Gastroesophageal sphincter (tissue), 4 donors: Measurements from ENCODE around the gene PCGF3. TPM values are rescaled to one million over a fixed set of nuclear protein-coding genes. Genes with fewer than 3 reads are reported as not detected.
A peak's percentile ranks its signal among the peaks of the same experiment; 100 is the strongest.

ENCODE experiments used
- ATAC-seq: fragments of 150-250 bp; one replicate; pipeline ENCODE4 v1.9.1; 2016; ENCODE audit warnings: mild to moderate bottlenecking, moderate library complexity
- H3K27ac ChIP-seq, 4 donors: fragments of 200-600 bp; sonication (generic) in 3 of 4; 1 replicate in 3 of 4; 2 replicates in 1 of 4; pipeline ENCODE4 v1.5.1; 2016 to 2019
- H3K27me3 ChIP-seq: fragments of 200-600 bp; sonication (generic); one replicate; pipeline ENCODE4 v1.5.1; 2019
- H3K36me3 ChIP-seq, 2 donors: fragments of 200-600 bp; sonication (generic); one replicate each; pipeline ENCODE4 v1.5.1; 2019; ENCODE audit warnings: control low read depth in 1 of 2
- H3K4me1 ChIP-seq, 3 donors: fragments of 200-600 bp; sonication (generic); 1 replicate in 2 of 3; 2 replicates in 1 of 3; pipeline ENCODE4 v1.5.1; 2016 to 2019; ENCODE audit warnings: control low read depth in 2 of 3
- H3K4me3 ChIP-seq, 2 donors: fragments of 200-600 bp; sonication (generic); one replicate each; pipeline ENCODE4 v1.5.1; 2019; ENCODE audit warnings: mild to moderate bottlenecking in 1 of 2, moderate library complexity in 1 of 2
- H3K9me3 ChIP-seq, 3 donors: fragments of 200-600 bp; sonication (generic); one replicate each; pipeline ENCODE4 v1.5.1; 2017 to 2019; ENCODE audit warnings: control low read depth in 2 of 3
- EP300 ChIP-seq: sonication (generic); formaldehyde crosslinking; IDR thresholded peaks from one replicate; pipeline ENCODE4 v1.6.1; 2017; ENCODE audit warnings: antibody characterized with exemption, mild to moderate bottlenecking
- POLR2A ChIP-seq, 2 donors: fragments of 450-650 bp; IDR thresholded peaks; one replicate each; pipeline ENCODE4 v1.6.1; 2017; ENCODE audit warnings: antibody characterized with exemption in 2 of 2, mild to moderate bottlenecking in 2 of 2, moderate library complexity in 1 of 2
- POLR2AphosphoS5 ChIP-seq: sonication (generic); formaldehyde crosslinking; IDR thresholded peaks from one replicate; pipeline ENCODE4 v1.6.1; 2017; ENCODE audit warnings: antibody characterized with exemption
- WGBS, 2 donors: methylation state at CpG; one replicate each; pipeline ENCODE4 v1.1.5; 2018; ENCODE audit warnings: low coverage in 1 of 2; 5-methylcytosine and 5-hydroxymethylcytosine counted together
- total RNA-seq, 4 donors: library from RNA; depleted of rRNA; stranded (reverse); fragments of >200 nt; gene quantifications; one replicate each; pipeline ENCODE4 v1.1.0, GENCODE V29; 2016
- TF ChIP-seq, protein P1 (sequence below), 4 experiments: fragments of 200-600 bp in 2 of 4; fragments of 450-650 bp in 2 of 4; sonication (generic) in 1 of 4; IDR thresholded peaks; one replicate each; pipeline ENCODE4 v1.5.1; 2017 to 2019; ENCODE audit warnings: antibody characterized with exemption in 4 of 4, mild to moderate bottlenecking in 2 of 4, moderate library complexity in 2 of 4

PCGF3 gene
- total RNA-seq, 4 donors from 2014 or later = 24.4 to 46.5 (median 40.7) TPM

DNA sequence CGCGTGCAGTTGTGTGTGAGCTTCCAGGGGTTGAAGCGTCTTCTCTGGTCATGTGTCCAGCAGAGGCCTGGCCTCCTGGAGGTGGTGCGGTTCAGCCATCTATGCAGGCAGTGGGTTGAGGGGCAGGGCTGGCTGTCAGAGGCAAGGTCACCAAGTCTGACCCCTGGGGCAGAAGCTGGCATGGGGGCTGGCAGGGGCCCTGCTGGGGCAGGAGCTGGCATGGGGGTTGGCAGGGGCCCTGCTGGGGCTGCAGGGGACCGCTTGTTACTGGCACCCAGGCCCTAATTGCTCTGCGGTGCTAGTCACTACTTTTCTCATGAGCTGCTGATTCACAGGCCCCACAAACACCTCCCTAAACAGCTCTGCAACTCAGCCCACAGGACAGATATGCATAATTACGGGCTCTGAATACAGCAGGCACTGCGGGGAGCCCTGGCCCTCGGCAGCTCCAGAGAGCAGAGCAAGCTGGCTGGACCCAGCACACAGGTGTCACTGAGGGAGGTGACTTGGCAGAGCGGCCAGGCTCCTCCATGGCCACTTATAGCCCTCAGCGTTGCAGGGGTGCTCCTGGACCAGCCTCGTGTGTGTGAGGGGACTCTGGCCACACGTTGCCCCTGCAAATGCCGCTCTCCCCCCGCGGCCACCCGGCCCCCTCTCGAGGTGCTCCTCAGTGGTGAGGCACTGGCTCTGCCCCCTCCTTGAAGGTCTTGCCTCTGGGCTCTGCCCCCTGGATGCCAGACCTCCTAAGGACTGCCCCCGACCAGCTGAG is 87.6 kb downstream of the PCGF3 start:
- no peak for ATAC-seq
- no peaks in the 10 kb centered on the region for H3K36me3 ChIP-seq
- WGBS, 2 donors = 100% methylated on average over 1 of the region's 19 CpGs; no CpG with 5 or more reads in 1 of the 2 donors
- H3K4me1 ChIP-seq = peaks cover 0 to 31% (median 28%) of the 10 kb centered on the region in 3 donors
- H3K27me3 ChIP-seq = peaks cover 91% of the 10 kb centered on the region
- no peak overlapping the region for H3K4me3 ChIP-seq
- TF ChIP-seq EP300 = no peak
- TF ChIP-seq, protein P1, sequence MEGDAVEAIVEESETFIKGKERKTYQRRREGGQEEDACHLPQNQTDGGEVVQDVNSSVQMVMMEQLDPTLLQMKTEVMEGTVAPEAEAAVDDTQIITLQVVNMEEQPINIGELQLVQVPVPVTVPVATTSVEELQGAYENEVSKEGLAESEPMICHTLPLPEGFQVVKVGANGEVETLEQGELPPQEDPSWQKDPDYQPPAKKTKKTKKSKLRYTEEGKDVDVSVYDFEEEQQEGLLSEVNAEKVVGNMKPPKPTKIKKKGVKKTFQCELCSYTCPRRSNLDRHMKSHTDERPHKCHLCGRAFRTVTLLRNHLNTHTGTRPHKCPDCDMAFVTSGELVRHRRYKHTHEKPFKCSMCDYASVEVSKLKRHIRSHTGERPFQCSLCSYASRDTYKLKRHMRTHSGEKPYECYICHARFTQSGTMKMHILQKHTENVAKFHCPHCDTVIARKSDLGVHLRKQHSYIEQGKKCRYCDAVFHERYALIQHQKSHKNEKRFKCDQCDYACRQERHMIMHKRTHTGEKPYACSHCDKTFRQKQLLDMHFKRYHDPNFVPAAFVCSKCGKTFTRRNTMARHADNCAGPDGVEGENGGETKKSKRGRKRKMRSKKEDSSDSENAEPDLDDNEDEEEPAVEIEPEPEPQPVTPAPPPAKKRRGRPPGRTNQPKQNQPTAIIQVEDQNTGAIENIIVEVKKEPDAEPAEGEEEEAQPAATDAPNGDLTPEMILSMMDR (IDR thresholded peaks at IDR 0.05) = no peak
- no peak for TF ChIP-seq POLR2AphosphoS5
- no peak for TF ChIP-seq POLR2A (IDR thresholded peaks at IDR 0.05)
- no peaks in the 10 kb centered on the region for H3K9me3 ChIP-seq
- no peak overlapping the region for H3K27ac ChIP-seq

DNA sequence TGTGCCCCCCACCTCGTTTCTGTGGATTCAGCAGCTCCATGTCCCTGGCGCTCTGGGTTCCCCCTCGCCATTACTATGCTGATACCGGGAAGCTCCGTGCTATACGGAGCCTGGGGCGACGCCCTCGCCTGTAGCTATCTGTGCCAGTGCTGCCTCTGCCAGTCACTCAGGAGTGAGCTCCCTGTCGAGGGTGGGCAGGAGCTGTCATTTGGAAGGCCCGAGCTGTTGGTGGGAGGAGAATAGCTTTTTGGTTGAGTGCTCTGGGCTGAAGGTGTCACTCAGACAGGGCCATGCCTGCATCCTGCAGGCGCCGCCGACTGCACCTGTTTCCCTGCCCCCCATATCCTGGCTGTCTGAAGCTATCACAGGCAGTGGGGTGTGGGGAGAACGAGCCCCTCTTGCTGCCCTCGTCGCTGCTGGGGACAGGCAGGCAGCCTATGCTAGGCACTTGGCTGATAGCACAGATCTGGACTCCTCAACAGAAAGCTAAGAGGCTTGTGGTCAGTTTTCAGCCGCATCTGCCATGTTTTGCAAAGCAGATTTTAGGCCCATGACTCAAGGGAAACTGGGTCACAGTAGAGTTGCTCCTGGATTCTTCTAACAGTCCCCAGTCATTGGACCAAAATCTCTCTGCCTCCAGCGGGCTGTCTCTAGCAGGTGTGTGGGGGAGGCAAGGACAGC is 88.4 kb downstream of the PCGF3 start:
- no peak for TF ChIP-seq POLR2A (IDR thresholded peaks at IDR 0.05)
- TF ChIP-seq EP300 = no peak
- TF ChIP-seq POLR2AphosphoS5 = no peak
- TF ChIP-seq, protein P1 (IDR thresholded peaks at IDR 0.05) = no peak
- WGBS, 2 donors = 60% methylated on average over 3 of the region's 19 CpGs; no CpG with 5 or more reads in 1 of the 2 donors
- Histone ChIP-seq H3K36me3 (no peaks in the 10 kb centered on the region), H3K4me3 (no peak overlapping the region), H3K4me1 (peaks cover 0 to 31% (median 24%) of the 10 kb centered on the region in 3 donors), H3K27ac (no peak overlapping the region), H3K9me3 (no peaks in the 10 kb centered on the region), H3K27me3 (peaks cover 86% of the 10 kb centered on the region)
- no peak for ATAC-seq

DNA sequence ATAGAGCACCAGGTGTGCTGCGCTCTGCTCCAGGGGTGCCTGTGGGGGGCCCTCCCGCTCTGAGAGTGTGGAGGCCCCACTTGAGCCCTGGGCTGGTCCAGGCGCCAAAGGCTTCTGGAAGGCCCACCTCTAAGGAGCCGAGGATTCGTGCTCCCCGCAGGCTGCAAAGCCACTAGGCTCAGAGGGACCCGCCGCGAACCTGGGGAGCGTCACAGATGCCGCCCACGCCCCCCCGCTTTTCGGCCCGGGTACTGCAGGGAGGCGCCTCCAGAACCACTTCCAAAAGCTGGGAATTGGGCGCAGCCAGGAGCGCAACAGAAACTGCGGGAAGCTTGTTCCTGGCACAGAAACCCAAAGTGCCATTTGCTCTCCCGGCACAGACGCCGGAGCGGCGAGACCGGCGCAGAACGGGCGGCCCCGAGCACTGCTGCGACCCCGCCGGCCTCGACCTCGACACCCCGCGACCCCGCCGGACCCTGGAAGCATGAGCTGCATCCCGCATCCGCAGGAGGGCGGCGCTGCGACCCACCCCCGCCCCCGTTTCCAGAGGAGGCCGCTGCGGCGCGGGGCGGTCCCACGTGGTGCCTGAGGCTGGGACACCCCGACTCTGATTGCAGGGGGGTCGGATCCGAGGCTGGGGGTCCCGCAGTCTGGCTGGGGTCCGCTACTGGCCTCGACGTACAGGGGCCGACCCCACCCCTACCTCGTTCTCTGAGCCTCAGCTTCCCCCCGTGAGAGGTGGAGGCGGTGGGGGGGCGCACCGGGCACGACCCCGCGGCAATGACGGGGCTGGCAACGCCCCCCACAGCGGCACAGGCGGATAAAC is 89.5 kb downstream of the PCGF3 start:
- ATAC-seq = no peak
- WGBS, 2 donors = 0% methylated on average over 1 to 2 of the region's 71 CpGs
- no peaks in the 10 kb centered on the region for H3K9me3 ChIP-seq
- H3K27ac ChIP-seq = no peak overlapping the region
- peaks cover 0 to 31% (median 24%) of the 10 kb centered on the region in 3 donors for H3K4me1 ChIP-seq
- H3K27me3 ChIP-seq = peaks cover 86% of the 10 kb centered on the region
- peak overlapping the region in 1 of 2 donors; percentile 44 for H3K4me3 ChIP-seq
- H3K36me3 ChIP-seq = no peaks in the 10 kb centered on the region
- TF ChIP-seq POLR2A (IDR thresholded peaks at IDR 0.05) = no peak
- TF ChIP-seq, protein P1 (IDR thresholded peaks at IDR 0.05) = no peak

DNA sequence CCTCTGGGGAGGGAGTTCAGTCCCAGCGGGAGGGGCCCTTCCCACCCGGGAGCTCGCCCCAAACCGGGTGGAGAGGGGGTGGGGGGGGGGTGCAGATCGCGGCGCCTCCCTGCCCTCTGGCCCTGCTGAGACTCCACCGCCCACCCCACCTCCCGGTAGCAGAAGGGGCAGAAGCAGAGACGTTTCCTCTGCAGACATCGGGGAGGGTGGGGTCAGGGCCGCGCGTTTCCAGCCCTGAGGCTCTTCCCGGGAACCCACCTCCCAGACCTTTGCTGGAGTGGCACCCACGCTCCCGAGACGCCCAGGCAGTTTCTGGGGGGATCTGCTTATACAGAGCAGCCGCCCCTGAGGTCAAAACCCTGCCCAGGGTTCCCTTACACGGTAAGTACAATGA is 90.1 kb downstream of the PCGF3 start:
- no peak overlapping the region for H3K27ac ChIP-seq
- WGBS, 2 donors = no CpG with 5 or more reads among the region's 20 CpGs
- peak overlapping the region in 1 of 2 donors; percentile 44 for H3K4me3 ChIP-seq
- no peak for ATAC-seq
- TF ChIP-seq POLR2AphosphoS5 = no peak
- peaks cover 82% of the 10 kb centered on the region for H3K27me3 ChIP-seq
- H3K4me1 ChIP-seq = peaks cover 0 to 31% (median 24%) of the 10 kb centered on the region in 3 donors
- no peaks in the 10 kb centered on the region for H3K9me3 ChIP-seq
- no peaks in the 10 kb centered on the region for H3K36me3 ChIP-seq

DNA sequence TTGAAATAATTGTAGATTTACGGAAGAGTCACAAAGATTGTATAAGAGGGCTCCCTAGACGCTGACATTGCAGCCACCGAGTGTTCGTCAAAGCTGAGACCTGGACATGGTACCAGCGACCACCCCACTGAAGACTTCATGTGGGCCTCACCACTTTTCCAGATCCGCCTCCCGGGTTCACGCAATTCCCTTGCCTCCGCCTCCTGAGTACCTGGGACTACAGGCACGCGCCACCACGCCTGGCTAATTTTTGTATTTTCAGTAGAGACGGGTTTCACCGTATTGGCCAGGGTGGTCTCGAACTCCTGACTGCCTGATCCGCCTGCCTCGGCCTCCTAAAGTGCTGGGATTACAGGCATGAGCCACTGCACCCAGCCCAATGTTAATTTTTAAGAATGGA is 90.6 kb downstream of the PCGF3 start:
- Histone ChIP-seq H3K27me3 (peaks cover 79% of the 10 kb centered on the region), H3K9me3 (no peaks in the 10 kb centered on the region), H3K4me1 (peaks cover 0 to 31% (median 24%) of the 10 kb centered on the region in 3 donors), H3K4me3 (no peak overlapping the region), H3K36me3 (no peaks in the 10 kb centered on the region), H3K27ac (no peak overlapping the region)
- no peak for ATAC-seq
- TF ChIP-seq EP300 (no peak), POLR2A (IDR thresholded peaks at IDR 0.05) (no peak), POLR2AphosphoS5 (no peak)
- TF ChIP-seq, protein P1 (IDR thresholded peaks at IDR 0.05) = no peak
- 90 to 91% methylated on average over 10 to 16 of the region's 17 CpGs for WGBS, 2 donors
